GM21447 (cell line): ENCODE results near the gene CHCHD4.

Experiments
- ATAC-seq: cut with Tn5 transposase; IDR thresholded peaks from one replicate; pipeline ENCODE4 v1.9.1; 2021; ENCODE audit not compliant: unreplicated experiment

Gene CHCHD4

GRCh38 chr3:14150078-14150477 lies 25.4 kb upstream of the CHCHD4 start:
- no peak for ATAC-seq

GRCh38 chr3:14148041-14148985 lies 23.6 kb upstream of the CHCHD4 start:
- no peak for ATAC-seq

GRCh38 chr3:14147617-14148016 lies 22.9 kb upstream of the CHCHD4 start:
- ATAC-seq, result no peak

DNA sequence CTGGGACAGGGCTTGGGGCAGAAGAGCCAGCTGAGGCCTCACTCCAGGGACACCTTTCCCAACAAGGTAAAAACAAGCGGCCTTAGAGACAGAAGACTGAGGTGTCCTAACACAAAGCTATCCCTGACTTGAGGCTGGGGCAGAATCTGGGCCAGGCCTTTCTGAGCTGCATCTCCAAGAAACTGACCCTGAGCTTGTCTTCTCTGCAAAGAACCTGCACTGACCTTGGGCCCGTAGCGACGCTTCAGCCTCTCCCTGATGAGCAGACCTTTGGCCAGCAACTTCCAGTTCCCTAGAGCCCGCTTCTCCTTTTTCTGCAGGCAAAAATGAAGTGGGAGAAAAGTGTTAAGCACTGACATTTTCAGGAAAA lies 22.4 kb upstream of the CHCHD4 start:
- ATAC-seq, result no peak

DNA sequence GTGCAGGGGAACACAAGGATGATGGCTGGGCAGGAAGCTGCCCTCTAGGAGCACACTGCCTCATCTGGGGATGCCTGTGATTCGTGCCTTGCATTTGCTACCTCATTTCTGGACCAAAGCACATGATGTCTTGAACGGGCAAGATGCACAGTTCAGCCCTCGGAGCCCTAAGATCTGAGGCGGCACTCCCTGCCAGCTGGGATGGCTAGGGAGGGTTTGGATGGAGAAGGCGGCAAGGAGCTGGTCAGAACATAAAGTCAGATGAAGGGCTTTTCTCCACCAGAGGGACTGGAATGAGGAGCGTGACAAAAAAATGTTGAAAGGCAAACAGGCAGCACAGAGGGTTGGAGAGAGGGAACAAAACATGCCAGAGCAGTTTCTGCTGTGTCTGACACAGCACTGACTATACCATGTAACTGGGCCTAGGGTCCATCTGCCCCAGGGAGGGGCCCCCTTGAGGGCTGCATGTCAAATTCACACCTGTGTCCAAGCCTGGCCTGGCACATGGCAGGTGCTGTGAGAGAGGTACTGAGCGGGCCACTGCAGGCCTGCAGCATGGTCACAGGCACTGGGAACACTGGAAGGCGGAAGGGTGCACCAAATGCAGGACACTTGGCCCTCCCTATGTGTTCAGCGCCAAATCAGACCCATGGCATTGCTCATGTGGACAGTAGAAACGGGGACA lies 21.9 kb upstream of the CHCHD4 start:
- ATAC-seq, result no peak

DNA sequence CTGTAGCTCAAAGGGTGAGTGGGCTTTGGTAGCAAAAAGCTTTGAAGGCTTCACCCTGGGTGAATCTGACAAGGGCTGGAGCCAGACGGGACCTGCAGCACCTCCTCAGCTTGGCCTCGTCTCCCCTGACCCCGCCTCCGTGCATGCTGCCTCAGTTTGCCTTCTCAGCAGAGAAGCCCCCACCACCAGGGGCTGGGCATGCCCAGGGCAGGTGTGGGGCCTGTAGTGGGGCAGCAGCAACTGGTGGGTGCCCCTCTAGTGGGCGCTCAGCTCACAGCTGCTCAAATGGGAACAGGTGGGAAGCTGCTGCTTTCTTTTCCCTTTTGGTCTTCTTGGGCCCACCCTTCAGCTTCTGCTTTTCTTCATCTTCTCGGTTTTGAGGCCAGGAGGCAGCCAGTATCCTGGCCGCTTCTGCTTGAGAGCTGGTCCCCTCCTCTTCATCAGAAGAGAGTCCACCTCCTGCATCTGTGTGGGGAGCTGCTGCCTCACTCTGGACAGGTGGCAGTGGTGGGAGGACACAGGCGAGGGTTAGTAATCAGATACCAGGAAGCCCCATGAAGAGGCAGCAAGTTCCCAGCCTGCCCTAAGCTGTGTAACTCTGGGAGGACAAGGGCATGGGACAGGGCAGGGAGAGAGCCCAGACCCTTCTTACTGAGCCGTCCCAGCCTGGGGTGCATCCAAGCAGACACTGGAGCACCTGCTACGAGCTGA lies 21.2 kb upstream of the CHCHD4 start:
- ATAC-seq, result no peak

DNA sequence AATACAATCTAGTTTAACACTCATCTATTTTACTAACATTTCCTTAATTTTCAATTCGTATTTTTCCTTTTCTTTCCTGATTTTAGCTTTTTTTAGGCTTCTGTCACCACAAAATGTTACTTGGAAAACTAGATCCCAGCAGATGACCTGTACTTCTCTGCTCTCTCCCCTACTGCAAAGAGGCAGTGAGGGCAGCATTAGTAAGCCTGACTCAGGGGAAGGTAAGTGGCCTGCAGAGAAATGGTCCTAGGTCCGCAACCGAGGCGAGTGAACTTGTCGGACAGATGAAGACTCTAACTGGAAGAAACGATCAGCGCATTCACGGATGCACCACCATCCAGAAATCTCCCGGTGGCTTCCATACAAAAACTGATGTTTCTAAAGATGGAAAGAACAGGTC lies 20.6 kb upstream of the CHCHD4 start:
- ATAC-seq, result no peak

DNA sequence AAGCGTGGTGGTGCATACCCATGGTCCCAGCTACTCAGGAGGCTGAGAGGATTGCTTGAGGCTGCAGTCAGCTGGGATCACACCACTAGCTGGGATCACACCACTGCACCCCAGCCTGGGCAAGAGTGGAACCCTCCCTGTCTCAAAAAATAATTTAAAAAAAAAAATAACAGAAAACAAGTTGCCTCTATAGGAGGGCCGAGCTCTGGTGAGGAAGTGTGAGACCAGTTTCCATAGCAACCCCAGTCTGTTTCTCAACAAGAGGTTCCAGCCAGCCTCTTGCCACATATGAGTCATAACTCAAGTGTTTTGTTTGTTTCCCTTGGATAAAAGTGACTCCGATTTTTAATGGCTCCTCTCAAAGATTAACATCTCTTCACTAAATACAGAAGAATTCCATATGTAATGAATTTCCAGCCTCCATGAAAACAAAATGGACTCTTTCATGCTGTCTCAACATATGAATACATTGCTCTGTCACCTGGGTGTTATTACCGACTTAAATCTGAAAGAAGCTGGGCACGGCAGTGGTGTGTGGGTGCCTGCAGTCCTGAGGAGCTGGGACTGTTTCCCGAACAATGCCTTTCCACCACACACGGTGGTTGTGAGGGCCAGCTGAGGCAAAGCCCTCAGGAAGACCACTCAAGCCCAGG lies 19.9 kb upstream of the CHCHD4 start:
- ATAC-seq, result peak; percentile 96

DNA sequence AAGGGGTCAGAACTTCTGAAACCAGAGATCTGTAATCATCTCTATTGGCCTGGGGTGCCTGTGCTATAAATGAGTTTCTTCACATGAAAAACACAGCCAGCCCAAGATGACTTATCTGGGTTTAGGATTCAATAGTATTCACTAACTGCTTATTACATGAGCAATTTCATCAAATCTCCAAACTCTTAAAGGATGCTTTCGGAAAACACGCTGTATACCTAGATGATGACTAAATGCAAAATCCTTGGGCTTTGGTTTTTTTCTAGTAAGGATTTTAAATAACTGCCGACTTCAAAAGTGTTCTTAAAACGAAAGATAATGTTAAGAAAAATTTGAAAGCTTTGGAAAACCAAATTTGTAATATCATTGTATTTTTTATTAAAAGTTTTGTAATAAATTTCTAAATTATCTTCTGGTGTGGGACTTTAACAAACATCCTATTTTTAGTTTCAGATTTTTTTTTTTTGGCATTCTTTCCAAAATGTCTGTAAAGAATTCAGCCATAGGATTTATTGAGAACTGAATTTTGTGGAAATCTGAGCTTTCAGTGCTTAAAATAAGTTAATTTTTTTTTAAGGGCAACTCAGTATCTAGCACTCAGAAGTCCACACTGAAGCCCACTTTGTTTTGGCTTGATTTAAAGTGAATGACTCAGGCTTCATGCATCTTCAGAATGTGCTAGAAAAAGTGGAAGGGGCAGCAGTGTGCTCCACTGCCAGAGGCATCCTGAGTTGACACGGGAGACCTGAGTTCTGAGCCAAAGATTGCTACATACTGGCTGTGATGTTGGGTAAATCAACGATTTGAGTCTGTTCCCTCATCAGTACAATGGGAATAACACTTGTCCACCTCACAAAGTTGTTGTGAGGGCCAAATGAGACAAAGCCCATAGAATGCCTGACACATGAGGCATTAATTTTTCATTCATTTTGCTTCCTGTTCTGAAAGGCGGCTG lies 18.9 kb upstream of the CHCHD4 start:
- ATAC-seq, result no peak

- no peak for ATAC-seq
These were observed 18.0 kb upstream of the CHCHD4 start for GRCh38 chr3:14142567-14143270.

- no peak for ATAC-seq
These were observed 17.1 kb upstream of the CHCHD4 start for GRCh38 chr3:14141602-14142341.

DNA sequence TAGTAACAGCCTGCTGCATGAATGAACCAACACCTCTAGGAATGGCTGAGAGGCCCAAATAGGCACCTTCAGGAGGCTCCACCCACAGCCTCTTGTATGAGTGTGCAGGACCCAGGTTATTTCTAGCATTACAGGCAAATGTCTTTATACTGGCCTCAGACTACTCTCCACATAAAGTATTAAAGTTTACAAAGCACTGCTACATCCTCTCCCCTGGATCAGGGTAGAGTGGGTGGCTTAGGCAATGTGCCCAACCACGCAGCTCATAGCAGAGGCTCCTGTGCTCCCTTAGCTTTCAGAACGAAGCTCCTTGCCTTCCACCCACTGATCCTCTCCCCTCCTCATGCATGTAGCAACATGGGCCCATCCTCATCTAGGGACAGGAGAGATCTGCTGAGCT lies 16.5 kb upstream of the CHCHD4 start:
- no peak for ATAC-seq

GRCh38 chr3:14140668-14141067 lies 16.0 kb upstream of the CHCHD4 start:
- ATAC-seq, result no peak

DNA sequence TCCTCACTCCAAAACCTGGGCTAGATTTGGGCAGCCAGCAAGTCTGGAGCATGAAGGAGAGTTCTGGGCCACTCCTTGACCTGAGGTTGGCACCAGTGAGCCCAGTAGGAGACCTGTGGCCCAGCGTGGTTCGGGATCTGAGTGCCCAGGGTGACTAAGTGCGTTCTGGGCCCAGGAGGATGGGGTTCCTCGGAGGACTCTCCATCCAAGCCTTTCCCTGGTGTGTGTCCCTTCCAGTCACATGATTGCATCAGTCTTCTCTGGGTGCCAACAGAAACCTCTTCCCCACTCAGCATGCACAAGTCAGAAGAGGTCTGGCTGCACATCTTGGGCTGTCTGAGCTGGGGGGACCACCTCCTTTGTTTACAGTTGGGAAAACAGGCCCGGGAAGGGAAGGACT lies 15.1 kb upstream of the CHCHD4 start:
- ATAC-seq, result no peak

GRCh38 chr3:14138878-14139655 lies 14.4 kb upstream of the CHCHD4 start:
- no peak for ATAC-seq

DNA sequence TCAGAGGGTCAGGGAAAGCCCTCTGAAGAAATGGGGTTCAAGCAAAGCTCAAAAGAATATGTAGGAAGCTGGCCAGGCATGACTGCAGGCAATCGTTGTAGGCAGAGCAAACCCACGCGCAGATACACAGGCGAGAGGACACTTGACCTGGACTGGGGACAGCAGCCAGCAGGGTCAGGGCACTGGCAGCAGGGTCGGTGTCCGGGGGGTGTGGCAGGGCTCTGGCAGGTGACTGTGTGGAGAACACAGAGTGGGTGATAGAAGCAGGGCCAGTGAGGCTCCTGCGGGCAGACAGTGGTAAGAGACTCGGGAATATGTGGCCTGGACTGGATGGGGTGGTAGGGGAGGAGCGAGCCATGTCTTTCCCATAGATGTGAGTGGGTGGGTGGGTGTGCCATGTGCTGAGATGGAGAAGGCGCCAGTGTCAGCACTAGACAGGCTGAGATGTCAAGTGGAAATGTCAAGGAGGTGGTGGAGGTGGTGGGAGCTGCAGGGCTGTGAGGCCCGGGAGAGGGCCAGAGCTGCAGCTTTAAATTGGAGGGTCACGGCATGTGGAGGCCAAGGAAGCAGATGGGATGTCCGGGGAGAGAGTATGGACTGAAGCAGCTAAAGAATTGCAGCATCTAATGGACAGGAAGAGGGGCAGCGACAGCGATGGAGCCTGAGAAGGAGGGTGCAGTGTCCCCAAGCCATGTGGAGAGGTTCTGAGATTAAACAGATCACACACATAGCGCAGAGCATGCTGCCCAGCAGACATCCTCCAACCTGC lies 13.6 kb upstream of the CHCHD4 start:
- ATAC-seq, result no peak

- ATAC-seq, result no peak
These were observed 12.8 kb upstream of the CHCHD4 start for GRCh38 chr3:14137445-14137844.
